GM18873 (cell line): ENCODE measurements around the gene RNU5B-1.
"Not testable (repeated sequence)": the region's sequence is repeated elsewhere in the genome, so short reads cannot be mapped to it uniquely, and the experiment has no call there.

Experiments
- ATAC-seq: cut with Tn5 transposase; IDR thresholded peaks from one replicate; pipeline ENCODE4 v1.9.1; 2021; ENCODE audit warnings: mild to moderate bottlenecking, moderate library complexity, moderate number of reproducible peaks; ENCODE audit not compliant: unreplicated experiment, low FRiP score

RNU5B-1 gene

DNA sequence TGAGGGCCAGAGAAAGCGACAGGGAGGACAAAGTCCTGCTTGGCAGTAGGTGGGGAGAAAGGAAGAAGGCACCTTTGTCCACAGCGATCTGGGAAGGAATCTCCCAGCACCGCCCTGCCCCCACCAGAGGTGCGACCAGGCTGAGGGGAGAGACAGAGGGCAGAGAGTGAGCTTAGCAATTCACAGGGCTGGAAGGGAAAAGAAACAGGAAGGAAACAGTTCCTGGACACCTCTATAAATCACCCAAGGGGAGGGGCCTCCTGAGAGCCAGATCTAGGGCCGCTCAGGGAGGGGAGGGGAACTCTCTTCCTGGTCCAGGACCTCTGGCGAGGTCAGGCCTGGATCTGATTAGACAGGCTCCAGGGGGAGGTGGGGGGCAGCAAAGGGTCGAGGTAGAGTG is 35.4 kb downstream of the RNU5B-1 start:
- ATAC-seq, result no peak

- no peak for ATAC-seq
Observed at GRCh38 chr15:65342493-65342892, 38.0 kb downstream of the RNU5B-1 start.

GRCh38 chr15:65343374-65343981 is 39.0 kb downstream of the RNU5B-1 start:
- ATAC-seq, result no peak

- no peak for ATAC-seq
Observed at GRCh38 chr15:65344214-65344913, 39.9 kb downstream of the RNU5B-1 start.

GRCh38 chr15:65344914-65345275 is 40.4 kb downstream of the RNU5B-1 start:
- no peak for ATAC-seq

DNA sequence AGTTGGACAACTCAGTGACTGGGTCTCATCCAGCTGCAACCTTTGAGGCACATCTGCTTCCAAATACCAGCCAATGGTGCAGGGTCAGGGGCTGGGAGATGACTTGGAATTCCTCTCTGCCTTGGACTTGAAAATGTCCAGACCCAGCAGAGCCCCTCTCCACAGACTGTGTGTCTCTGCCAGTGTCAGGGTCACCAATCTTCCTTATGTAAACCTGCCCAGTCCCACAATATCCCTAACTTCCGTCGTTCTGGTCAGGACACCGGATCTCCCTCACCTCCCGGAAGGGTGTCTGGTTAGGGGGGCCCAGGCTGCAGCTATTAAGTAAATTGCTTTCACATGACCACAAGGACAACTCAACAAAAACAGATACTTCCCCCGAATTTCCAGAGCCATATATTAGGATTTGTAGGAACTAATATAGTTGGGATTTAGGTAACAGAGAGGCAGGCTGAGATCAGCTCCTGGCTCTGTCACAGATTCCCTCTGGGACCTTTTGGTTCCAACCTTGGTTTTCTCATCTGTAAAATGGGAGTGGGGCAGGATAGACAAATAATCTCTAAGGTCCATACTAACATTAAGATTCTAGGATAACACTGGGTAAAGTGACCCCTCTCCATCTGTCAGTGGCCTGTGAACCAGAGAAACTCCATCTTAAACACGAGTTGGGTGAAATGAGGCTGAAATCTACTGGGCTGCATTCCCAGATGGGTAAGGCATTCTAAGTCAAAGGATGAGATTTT is 42.5 kb downstream of the RNU5B-1 start:
- ATAC-seq, result no peak

- not testable (repeated sequence) for ATAC-seq
Observed at GRCh38 chr15:65347756-65348155, 43.3 kb downstream of the RNU5B-1 start.

- no peak for ATAC-seq
Observed at GRCh38 chr15:65349338-65349737, 44.9 kb downstream of the RNU5B-1 start.

DNA sequence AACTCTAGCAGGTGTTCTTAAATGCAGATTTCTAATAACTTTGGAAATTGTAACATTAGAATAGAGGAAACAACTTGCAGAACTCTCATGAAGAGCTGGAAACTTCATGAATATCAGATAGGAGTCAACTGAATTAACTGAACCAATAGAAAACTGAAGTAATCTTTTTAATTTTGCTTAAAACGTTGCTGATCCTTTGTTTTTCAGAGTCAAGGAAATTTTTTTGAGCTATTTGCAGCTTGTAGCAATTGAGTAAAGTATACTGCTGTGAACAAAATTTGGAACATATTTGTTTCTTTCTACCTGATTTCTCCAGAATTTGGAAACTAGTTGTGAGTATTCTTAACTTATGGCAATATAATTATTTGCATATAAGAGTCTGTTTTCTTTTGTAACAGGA is 47.5 kb downstream of the RNU5B-1 start:
- not testable (repeated sequence) for ATAC-seq
